Activated effector memory CD4-positive, alpha-beta T cell treated with anti-CD3 and anti-CD28 coated beads, Interleukin-2, amount 50 U/mL, for 16 hours (primary cell): Measurements from ENCODE around the gene FBXO15.

Experiments
- DNase-seq: peaks from one replicate; pipeline ENCODE4 v3.0.0-alpha.2; 2020

Gene FBXO15

DNA sequence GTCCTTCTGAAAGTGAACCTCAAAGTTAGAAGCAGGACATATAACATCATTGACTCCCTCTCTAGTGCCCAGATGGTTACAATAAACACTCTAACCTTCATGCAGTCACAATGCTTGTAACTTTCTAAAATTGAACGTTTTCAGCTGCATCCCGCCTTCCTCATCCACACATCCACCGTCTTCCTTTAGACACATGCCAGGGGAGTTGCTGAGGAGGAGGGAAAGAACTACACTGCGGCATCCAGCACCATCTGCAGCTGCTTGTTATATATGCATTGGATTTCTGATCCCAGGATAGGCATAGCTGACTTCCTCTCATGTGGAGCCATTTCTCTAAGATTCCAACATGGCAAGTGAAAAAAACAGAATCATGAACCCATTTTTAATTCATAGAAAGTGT lies 96.8 kb downstream of the FBXO15 start:
- DNase-seq: no peak

DNA sequence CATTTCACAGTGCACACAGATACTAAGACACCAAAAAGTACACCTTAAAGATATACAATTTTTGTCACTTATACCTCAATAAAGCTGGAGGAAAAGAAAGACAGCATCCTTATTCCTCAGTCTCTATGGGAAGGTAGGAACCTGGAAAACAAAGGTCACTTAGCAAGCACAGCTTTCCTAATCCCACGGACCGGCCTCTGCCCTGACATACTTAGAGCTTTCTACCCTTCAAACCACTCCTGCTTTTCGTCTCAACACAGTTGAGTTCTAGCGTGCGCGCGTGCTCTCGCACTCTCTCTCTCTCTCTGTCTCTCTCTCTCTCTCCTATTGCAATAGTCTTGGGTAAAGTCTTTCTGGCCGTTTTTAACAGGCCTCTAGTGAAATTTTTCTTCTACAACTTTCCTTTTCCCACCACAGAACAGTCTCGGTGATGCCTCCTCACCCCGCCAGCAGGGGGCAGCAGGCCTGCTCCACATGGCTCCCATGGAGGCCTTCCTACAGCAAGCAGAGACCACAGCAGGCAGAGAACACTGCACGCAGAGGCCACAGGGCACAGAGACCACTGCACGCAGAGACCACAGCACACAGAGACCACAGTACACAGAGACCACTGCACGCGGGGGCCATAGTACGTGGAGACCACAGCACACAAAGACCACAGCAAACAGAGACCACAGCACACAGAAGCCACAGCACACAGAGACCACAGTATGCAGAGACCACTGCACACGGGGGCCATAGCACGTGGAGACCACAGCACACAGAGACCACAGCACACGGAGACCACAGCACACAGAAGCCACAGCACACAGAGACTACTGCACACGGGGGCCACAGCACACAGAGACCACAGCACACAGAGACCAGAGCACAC lies 106.9 kb downstream of the FBXO15 start:
- DNase-seq: peak; percentile 84

DNA sequence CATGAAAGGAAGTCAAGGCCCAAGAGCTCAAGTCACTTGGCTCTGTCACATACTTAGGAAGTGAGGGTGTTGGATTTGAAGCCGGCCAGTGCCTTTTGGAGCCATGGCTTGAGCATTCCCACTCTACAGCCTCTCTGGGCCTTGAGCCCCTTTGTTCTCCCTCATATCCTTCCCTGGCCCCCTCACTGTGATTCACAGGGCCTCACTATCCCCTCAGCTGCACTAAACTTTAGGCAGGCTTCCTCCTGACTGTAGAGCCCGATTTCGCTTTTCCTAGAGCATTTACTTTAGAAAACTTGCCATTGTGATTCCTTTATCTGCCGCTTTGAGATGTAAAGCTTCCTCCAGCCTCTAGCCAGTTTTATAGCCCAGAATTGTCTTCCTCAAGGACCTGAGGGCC lies 107.6 kb downstream of the FBXO15 start:
- no peak for DNase-seq

DNA sequence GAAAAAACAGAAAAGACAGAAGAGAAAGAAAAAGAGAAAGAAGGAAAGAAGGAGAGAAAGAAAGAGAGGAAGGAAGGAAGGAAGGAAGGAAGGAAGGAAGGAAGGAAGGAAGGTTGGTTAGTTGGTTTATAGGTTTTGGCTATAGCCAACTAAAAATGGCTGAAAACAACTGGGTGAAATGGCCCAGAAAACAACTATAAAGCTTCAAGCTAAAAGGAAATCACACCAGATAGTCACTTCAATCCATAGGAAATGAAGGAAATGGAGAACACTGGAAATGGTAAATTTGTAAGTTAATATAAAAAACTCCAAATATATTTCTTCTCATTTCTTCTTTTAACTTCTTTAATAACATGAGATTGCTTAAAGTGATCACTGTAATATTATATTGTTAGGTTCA lies 118.5 kb downstream of the FBXO15 start:
- no peak for DNase-seq
